Mucosa of gallbladder (tissue), 1 donor: ENCODE data around the gene RAPGEF5. TPM values are rescaled to one million over a fixed set of nuclear protein-coding genes. Genes with fewer than 3 reads are reported as not detected.

Source experiments
- DNase-seq: peaks from one replicate; pipeline ENCODE4 v3.0.0-alpha.2; 2020; ENCODE audit warnings: low spot score
- total RNA-seq: library from RNA; stranded (reverse); gene quantifications from one replicate; pipeline ENCODE4 v1.2.1, GENCODE V29; 2021
- donor health status: DM: no; HTN: no; CAD: no.

RAPGEF5 gene
- total RNA-seq, 1 donor from 2014 or later = 53.4 TPM

DNA sequence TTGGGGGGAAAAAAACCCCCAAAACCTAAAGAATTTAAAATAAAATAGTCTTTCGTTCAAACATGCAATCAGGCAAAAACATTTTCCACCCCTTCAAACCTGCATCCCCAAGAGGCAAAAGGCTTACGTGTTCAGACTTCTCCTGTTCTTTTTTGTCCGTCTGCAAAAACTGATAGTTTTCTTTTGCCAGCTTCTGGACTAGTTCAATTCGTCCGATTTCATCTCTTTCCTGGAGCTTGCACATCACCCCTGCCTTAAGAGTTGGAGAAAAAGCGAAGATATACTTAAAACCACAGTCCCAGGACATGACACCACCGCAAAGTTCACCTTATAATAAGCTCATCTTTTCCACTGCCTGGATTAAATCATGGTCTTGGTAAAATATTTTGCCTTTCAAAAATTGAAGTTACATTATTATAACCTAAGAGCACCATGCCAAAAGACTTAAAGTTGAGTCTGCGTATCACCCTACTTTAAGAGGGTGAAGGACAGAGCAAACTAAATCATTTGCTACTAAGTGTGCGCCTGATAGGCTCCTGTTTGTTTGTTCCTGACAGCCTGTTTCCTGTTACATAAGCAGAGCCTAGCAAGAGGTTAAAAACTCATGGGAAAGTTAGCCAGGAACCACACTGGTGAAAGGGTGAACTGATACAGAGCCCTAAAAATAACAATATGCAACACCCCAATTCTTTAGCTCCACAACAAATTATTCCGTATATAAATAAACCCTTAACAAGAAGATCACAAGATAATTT, 137.0 kb downstream of the RAPGEF5 start:
- DNase-seq = no peak

DNA sequence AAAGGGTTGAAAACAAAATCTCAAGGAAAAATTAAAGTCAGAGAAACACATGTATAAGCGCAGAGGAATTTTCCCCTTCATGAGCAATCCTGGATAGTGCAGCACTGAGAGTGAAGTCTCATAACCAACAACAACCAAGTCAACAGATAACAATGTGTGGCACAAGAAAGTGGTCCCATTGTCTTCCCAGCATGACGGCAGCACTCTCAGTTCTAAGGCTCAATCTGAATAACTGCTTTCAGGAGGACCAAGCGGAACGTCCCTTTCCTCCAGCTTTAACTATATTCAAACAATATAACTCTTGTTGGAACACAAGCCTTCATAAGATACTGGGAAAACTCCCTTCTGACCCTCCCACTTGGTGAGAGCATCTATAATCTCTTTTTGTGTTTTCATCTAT, 137.9 kb downstream of the RAPGEF5 start:
- DNase-seq = no peak

DNA sequence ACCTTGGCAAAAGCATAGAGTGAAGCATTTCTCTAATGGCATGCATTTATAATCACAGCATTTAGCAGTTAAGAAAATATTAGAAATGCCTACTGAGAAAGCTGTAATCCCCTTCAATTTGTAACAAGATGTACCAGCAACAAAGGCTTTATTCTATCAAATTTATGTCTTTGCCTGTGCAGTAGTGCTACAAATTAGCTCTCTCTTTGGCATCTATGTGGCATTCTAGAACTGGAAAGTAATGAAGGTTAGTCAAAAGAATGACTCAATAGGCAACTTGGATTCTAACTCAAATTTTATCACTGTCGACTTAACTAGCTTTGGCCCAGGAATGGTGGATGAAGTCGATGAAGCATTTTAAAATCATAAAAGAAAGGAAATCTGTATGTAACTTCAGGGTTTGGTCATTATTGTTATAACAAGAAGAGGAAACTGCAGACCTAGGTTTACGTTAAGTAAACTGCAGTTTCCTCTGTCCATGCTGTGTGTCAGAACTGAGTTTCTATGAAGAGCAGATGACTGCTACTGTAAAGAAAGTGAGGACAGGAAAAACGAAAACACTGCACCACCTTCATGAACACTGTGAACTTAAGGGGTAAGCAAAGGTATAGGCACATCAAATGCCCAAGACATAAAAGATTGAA, 140.0 kb downstream of the RAPGEF5 start:
- DNase-seq = no peak

DNA sequence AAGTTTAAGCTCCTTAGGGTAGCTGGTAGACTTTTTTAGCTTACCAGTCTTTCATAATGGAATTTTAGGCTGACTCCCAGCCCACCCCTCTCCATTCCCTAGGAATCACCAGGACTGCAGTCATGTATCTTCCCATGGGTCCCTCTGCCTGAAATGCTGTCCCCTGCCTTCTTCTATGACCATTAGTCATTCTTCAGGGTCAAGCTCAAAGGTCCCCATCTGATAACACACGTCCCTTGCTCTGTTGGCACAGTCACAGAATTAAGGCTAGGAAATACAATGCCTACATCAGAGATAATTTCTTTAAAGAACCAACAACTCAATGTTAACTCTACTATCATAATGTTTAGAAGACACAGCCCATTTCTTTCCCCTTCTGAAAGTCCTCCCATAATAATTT, 140.6 kb downstream of the RAPGEF5 start:
- no peak for DNase-seq

DNA sequence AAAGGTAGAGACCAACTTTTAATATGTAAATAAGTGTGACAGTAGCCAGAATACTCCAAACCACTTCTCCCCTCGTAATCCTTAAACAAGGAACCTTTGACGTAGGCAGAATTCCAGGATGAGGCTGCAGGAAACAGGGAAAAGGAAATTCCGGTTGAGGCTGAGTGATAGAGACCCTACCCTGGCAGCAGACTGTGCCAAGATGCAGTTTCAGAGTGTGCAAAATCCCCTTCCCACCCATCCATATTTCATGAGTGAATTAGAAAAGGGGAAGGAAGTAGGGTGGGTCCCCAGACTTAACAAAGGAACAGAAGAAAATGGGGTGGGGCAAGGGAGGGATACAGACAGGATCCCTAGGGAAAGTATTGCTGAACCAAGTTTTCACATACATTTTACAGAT, 143.0 kb downstream of the RAPGEF5 start:
- DNase-seq = no peak

DNA sequence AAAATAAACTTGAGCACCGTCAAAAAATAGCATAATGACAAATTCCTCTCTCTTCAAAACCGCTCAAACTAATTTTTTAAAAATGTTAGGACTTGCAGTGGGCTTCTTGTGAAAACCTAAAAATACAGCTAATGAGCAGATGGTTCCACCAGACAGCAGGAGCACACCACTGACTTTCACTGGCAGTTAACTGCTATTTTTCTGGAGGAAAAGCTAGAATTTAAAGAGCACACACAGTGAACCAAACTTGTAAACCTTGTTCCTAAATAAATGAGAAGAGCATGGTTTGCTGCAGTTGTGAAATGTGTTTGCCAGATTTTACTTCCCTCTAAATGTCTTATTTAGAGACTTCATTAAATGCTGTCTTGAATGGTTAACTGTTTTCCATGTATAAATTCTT, 143.9 kb downstream of the RAPGEF5 start:
- no peak for DNase-seq

DNA sequence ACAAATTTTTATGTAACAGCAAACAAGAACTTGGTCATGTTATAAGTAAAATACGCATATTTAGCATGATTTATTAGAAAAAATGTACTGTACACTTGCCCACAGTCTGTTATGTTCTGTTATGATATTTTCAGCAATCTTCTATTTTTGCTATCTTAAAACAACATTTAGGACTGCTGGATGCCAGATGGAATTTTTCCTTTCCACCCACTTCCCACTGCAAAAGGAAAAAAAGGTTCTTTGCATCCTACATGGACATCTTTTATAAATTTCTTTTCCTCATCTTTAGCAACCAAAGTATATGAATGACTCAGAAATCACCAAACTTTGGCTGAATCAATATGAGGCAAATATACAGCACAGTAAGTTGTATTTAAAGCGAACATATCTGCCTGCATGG, 146.0 kb downstream of the RAPGEF5 start:
- DNase-seq = no peak

DNA sequence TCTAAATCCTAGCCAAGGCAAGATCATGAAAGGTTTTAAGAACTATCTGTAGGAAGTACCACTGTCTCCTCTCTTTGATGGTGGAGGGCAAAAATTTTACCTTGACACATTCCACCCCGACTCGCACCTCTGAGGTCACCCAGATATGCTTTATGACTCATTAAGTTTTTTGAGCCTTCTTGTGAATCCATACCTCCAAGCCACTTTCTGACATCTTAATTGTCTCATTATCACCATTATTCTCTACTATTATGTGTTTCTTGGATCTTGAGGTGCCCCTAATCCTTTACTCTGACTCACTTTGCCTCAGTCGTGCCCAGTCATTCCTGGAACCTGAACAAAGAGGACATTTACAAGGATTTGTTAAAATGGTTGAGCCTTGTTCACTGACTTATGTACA, 146.6 kb downstream of the RAPGEF5 start:
- no peak for DNase-seq

DNA sequence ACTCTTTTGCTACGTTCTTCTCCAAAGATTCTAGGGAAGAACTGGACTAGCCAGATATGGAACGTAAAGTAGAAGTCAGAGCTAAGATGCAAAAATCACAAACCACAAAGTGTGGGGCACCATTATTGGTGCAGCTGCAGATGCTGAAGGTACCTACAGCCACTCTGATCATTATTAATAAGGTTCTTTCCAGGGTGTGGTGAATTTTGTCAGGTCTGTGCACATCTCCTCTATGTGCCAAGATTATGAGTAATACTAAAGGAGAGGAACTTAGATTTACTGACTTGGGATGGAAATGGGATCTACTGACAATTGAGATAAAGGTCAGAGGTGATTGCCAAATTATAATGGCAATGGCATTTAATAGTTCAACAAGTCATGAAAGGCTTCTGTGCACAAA, 148.2 kb downstream of the RAPGEF5 start:
- DNase-seq = no peak

DNA sequence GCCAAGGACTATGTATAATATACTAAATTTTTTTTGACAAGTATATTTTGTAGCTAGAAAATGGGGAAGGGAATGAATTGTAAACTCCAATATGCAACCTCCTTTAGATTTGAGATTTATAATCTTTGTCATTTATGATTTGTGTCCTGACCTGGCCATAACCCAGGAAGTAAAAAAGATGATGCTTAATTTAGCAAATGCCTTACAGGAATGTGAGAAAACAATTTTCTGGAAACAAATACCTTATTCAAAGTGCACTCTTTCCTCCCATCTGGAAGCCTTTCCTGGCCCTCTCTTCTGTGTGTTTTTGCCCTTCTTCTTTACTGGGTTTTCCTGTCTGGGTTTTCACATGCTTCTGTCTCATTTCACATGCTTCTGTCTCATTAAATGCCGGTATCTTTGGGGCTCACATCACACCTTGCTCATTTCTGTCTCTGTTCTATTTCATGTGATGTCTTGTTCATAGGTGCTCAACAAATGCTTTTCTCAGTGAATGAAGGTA, 149.2 kb downstream of the RAPGEF5 start:
- DNase-seq = no peak

DNA sequence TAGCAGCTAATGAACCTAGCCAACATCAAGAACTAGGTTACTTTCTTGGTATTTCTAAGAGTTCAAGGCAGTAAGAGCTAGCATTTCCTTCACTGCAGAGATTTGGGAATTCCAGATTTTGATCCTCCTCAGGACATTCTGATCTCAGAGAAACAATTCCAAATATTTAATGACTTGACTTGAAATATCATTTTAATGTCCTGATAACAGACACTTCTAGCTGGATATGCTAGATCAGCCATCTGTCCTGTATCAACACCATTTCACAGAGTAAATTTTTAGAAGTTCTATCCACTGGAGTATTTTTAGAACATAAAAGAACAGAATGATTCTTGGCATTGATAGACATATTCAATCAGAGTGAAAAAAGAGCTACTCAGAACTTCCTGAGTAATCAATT, 151.3 kb downstream of the RAPGEF5 start:
- DNase-seq = no peak

DNA sequence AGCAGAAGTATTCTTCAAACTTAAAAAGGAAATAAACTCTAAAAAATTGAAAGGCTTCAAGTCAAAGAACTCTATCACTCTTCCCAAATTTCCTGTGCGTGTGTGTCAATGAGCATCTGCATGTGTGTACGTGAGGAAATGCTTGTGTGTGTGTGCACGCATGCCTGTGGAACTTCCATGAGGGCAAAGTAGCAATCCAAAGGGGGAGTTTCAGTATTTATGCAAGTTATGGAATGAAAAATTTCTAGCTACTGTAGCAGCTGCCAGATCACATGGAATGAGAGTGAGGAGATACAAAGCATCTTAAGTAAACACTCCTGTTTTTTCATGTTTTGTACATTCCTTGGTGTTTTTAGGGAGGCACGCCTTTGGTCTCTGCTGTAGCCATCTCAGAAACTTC, 152.6 kb downstream of the RAPGEF5 start:
- no peak for DNase-seq

DNA sequence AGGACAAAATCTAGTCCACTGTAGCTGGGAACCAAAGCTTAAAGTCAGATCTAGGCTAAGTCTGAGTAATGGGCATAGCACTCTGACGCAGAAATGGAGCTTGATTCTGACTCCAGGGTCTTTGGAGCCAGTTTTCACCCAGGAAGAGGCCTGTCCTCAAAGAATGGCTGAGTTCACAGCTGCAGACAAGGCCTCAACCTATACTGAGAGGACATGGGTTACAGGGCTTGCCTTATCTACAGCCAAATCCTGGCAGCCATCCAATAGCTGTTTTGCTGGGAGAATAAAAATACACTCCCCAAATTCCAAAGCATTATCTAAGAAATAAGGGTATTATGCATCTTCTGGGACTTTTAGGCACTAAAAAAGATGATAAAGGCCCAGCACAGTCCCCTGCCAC, 154.8 kb downstream of the RAPGEF5 start:
- DNase-seq = no peak

DNA sequence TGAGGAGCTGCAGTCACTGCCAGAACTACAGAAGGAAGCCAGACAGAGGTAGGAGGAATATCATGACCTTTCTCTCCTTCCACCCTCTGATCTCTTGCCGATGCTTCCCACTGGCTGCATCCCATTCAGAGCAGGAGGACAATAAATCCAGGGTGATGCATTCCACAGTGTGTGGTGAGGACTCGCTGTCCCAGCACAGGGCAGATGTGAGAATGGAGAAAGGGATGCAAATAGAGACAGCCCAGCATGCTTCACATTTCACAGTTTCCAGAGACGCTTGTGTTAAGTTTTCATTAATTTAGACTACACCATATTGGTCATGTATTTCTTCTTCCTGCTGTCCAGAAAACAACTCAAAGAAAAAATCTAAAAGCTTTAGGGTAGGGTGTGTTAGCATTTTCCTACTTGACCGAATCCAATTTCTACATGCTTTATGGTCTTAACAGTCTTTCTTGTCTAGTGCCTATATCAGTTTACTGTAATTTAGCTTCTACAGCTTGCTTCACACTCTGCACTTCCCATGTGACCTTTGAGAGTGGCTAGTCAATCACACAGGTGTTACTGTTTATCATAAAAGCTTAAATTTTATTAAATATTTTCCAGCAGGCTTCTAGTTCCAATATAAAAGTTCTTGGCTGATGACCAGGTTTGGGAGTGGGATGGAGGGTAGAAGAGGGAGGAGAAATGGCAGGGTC, 155.6 kb downstream of the RAPGEF5 start:
- no peak for DNase-seq

DNA sequence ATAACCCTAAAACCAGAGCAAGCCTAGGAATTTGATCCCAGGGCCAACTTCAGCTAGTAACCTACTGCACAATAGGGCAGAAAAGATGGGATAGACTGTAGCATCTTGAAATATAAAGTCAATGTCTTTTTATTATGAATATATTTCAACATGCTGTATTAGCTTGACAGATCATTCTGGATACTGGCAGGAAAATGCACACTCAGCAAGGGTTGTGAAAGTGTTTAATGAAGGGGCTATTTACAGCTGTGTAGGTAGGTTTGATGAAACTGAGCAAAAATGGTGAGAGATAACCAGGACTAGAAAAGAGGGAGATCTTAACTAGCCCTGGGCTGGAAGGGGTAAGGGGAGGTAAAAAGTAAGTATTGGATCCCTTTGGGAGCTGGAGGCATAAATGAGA, 156.2 kb downstream of the RAPGEF5 start:
- no peak for DNase-seq

DNA sequence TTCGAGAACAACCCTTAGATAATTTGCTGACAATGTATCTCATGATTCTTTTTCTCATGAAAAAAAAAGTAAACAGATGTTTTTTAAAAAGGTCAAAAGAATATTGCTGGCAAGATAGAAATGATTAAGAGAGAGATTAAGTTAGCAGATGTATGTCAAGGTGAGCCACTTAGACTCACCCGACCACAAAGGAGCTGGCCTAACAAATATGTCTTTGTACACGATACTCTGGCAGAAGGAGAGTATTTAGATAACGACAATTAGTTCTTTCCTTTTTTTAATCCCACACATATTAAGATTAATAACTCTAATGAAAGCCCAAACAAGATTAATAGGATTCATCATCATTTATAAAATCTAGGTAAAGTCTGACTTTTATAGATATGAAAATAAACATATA, 156.7 kb downstream of the RAPGEF5 start:
- no peak for DNase-seq

DNA sequence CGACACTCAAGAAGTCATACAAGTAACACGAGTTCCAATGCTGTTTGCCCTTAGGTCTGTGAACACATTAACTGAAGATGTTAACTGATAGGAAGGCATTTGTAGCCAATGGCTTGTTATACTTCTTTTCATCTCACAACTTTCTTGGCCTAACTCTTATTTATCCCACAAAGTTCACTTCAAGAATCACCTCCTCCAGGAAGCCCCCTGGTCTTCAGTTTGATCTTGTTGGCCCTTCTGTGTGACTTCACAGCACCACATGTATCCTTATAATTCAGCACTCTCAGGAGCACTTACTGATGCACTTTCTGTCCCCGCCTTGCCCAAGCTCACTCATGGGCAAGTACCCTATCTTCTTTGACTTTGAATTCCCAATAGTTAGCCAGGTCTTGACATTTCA, 159.6 kb downstream of the RAPGEF5 start:
- DNase-seq = no peak

DNA sequence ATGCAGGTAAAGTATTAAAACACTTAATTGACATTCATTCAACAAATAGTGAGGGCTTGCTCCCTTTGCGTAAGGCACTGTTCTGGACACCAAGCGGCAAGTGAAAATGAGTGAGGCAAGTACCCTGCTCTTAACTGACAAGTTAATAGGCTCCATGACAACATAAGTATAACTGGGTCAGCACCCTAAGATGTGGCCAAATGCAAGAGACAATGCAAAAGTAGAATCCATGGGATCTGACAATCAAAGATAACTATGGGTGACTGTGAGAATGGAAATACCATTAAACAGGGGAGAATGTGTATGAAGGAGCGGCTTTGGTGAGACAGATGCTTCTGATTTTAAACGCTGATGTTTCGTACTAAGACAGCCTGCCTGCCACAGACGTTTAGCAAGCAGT, 160.5 kb downstream of the RAPGEF5 start:
- no peak for DNase-seq

DNA sequence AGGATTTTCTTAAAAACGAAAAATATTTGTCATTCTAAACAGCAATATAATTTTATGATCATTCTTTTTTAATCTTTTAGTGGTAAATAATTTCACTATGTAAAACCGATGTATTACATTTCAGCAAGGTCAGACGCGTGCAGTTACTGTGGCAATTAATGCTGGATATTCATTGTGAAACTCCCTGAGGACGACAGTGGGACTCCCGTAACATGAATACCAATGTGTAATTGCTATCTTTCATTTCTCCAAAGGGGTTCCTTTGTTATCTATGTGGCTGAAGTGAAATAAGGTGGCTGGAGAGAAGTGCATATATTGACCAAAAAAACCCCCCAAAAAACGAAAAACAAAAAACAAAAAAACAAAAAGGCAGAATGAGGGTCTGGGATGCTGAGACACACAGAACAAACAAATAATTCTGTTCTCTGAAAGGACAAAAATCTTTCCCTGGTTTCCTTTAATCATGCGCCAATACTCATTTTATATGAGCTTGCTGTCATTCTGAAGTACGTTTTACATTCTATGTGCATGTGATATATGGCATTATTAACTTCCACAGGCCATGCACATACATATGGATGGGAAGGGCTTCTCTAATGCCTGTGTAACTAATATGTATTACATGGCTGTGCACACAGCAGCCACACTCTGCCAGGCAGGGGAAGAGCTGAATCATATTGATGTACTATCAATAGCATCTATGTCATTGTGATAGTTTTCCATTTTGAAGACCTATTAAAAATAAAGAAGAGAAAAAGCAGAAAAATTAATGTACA, 161.4 kb downstream of the RAPGEF5 start:
- DNase-seq = no peak

DNA sequence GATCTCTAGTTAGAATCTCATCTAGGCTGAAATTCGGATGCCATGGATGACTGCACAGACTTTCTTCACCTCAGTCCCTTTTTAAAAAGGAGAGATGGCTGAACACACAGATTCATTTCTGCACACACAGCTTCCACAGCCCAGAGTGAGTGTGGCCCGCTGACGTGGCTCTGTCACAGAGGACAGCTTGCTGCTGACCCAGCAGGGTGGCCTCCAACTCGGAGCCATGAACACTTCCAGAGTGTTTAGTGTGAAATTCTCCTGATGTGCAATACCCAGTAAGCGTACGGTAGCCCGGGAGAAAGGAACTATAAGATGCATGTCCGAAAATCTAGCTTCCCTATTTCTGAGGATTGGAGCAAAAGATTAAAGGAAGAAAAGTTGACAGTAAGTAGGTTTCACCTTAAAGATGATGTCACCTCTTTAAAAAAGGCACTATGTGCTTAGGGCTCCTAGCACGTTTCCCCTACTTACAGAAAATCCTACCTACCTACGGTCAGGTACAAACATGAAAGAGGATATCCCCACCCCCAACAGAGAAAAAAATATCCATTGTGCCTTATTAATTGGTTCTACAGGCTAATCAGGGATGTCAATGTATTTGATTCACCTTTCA, 162.2 kb downstream of the RAPGEF5 start:
- no peak for DNase-seq

DNA sequence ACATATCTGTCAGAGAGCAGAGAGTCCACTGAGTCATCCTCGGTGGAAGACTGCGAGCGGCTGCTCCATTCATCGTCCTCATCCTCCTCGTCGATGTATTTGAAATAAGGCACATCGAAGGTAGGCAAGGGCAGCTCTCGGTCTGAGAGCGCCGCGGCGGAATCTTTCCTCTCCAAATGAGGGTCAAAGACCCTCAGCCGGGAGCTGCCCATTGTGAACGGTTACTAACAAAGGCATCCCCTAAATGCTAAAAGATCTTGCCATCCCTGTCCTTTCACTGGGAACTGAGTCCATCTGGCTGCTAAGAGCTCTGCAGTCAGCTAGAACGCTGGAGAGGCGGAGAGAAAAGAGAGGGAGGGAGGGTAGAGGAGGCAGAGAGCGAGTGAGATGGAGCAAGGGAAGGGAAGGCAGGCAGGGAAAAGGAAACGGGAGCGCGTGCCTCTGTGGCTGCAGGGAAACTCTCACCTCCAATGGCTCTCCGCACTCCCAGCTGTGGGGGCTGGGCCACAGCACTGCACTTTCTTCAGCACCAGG, 163.4 kb downstream of the RAPGEF5 start:
- DNase-seq = peak; percentile 14
